Putamen (tissue), 1 donor: ENCODE data around the gene NFKB1.
"Not testable (repeated sequence)": the region's sequence is repeated elsewhere in the genome, so short reads cannot be mapped to it uniquely, and the experiment has no call there.

Experiments
- DNase-seq: peaks from one replicate; pipeline ENCODE4 v3.0.0-alpha.2; 2016; ENCODE audit warnings: low spot score

NFKB1 gene

GRCh38 chr4:102599886-102600285 lies 98.7 kb downstream of the NFKB1 start:
- no peak for DNase-seq

- DNase-seq, result no peak
Observed at GRCh38 chr4:102600689-102601088, 99.5 kb downstream of the NFKB1 start.

DNA sequence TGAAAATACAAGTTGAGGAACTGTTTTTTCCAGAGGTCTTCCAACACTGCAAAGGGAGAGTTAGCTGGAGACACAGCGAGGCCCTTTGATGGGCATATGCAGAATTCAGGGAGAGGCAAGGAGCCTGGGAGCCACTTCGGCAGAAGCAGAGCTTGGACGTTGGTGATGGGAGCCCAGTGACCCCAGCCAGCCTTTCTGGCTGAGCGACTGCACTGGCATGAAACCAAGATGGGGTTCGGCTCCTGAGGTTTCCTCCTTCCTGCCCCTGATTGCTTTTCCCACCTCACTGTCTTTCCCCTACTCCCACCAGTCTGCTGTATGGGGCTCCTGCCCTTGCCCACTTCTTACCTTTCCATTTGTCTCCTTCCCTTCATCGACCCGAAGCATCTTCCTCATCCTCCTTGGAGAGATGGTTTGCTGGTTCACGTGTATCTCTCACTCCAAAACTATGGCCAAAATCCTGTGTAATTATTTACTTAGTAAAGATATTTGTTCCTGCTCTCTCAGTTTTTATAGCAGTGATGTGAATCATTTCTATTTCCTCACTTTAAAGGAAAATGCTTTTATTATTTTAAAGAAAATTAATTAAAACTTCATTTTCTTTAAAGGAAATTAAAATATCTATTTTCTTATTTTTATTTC lies 100.5 kb downstream of the NFKB1 start:
- no peak for DNase-seq

GRCh38 chr4:102604222-102604940 lies 103.2 kb downstream of the NFKB1 start:
- DNase-seq, result no peak

DNA sequence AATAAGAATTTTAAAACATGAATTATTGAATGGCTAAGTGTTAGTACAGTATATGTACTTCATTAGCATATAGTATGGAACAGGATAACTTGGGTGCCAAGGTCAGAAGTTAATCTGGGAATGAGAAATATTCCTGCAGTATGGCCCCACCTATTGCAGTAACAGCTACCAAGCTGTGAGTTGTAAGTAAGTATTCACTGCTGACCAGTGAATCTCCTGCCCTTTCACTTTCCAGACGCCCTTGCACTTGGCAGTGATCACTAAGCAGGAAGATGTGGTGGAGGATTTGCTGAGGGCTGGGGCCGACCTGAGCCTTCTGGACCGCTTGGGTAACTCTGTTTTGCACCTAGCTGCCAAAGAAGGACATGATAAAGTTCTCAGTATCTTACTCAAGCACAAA lies 105.1 kb downstream of the NFKB1 start:
- no peak for DNase-seq

DNA sequence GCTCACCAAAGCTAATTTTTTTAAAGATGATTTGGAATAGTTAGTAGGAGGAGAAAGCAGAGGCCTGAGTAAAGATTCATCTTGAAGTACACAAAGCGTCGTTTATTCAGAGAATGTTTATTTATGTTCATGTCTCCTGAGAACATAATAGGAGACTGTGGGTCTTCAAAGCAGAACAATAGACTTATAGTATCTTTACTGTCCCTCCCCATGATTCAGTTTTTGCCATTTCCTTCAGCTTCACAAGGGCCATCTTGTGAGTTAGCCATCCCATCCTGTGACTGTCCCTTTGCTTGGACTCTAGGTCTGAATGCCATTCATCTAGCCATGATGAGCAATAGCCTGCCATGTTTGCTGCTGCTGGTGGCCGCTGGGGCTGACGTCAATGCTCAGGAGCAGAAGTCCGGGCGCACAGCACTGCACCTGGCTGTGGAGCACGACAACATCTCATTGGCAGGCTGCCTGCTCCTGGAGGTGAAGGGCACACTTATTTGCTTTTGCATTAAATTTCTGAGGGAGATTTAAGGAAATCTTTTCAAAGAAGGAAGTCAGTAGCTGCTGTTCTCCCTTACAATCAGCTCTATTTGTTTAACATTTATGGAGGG lies 105.8 kb downstream of the NFKB1 start:
- DNase-seq, result peak; percentile 37

DNA sequence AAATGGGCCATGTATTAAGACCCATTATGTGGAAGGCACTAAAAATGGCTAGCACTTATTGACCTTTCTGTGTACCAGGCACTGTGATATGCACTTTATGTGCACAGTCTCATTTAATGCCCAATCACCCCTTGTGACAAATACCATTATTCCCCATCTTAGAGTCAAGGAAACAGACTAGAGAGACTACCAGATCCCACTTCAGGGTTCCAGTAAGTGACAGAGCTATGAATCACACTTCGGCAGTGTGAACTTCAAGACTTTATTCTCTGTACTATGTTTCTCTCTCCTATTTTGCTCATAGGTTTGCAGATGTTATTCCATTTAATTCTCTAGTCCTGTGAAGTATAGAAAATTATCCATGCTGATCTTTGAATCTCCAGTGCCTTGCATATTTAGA lies 107.0 kb downstream of the NFKB1 start:
- DNase-seq, result no peak

GRCh38 chr4:102610007-102610406 lies 108.8 kb downstream of the NFKB1 start:
- DNase-seq, result no peak

- no peak for DNase-seq
Observed at GRCh38 chr4:102610476-102610875, 109.3 kb downstream of the NFKB1 start.

DNA sequence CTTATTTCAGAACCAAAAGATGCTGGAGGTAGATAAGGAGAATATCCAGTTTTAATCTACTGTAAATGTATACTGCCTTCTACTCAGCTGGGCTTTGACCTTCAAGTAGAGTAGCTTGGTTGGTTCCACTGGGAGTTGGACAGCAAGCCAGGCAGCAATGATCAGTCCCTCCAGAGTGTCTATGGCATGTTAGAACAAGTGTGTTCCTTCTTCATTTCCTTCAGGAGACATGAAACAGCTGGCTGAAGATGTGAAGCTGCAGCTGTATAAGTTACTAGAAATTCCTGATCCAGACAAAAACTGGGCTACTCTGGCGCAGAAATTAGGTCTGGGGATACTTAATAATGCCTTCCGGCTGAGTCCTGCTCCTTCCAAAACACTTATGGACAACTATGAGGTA lies 111.1 kb downstream of the NFKB1 start:
- no peak for DNase-seq

DNA sequence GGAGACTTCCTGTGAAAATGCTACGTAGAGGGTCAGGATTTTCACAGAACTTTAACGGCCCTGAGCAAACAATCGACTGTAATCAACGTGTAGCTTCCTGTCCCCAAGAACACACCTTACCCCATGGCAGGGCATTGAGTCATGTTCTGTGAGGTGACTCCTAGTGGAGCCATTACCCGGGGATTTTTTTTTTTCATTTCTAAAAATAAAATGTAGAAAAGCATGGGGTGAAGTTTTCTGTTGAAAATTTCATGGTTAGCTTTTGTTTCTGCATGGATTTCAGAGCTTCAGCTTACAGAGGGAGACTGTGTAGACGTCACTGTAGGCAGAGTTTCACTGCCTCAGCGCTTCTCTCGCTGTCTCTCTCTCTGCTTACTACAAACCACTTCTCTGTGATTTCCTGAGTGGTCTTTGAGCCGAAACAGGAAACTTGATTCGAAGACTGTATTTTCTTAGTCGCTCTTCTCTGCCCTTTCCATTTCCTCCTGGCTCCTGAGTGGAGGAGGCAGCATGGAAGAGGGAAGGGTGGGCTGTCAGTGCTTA lies 111.7 kb downstream of the NFKB1 start:
- no peak for DNase-seq

DNA sequence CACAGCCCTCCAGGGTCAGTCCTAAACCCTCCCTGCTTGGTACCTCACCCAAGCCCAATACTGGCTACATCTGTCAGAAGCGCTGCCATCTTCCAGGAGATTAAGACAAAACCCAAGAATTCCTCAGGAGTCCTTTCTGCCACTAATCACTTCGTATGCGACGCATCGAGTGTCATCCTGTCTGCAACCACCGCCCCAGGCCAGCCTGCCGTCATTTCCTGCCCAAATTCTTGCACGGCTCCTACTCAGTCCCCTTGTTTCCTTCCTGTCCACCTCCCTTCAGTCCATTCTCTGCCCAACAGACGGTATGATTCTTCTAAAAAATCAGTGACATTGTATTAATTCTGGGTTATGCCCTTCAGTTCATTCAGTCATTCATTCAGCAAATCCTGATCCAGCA lies 113.6 kb downstream of the NFKB1 start:
- no peak for DNase-seq

DNA sequence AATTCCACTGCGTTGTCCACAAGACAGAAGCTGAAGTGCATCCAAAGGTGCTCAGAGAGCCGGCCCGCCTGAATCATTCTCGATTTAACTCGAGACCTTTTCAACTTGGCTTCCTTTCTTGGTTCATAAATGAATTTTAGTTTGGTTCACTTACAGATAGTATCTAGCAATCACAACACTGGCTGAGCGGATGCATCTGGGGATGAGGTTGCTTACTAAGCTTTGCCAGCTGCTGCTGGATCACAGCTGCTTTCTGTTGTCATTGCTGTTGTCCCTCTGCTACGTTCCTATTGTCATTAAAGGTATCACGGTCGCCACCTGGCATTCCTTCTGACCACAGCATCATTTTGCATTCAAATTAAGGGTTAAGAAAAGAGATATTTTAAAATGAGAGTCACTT lies 115.5 kb downstream of the NFKB1 start:
- DNase-seq, result no peak

- not testable (repeated sequence) for DNase-seq
Observed at GRCh38 chr4:102619021-102619420, 117.9 kb downstream of the NFKB1 start.

GRCh38 chr4:102619776-102620631 lies 118.8 kb downstream of the NFKB1 start:
- DNase-seq, result not testable (repeated sequence)

DNA sequence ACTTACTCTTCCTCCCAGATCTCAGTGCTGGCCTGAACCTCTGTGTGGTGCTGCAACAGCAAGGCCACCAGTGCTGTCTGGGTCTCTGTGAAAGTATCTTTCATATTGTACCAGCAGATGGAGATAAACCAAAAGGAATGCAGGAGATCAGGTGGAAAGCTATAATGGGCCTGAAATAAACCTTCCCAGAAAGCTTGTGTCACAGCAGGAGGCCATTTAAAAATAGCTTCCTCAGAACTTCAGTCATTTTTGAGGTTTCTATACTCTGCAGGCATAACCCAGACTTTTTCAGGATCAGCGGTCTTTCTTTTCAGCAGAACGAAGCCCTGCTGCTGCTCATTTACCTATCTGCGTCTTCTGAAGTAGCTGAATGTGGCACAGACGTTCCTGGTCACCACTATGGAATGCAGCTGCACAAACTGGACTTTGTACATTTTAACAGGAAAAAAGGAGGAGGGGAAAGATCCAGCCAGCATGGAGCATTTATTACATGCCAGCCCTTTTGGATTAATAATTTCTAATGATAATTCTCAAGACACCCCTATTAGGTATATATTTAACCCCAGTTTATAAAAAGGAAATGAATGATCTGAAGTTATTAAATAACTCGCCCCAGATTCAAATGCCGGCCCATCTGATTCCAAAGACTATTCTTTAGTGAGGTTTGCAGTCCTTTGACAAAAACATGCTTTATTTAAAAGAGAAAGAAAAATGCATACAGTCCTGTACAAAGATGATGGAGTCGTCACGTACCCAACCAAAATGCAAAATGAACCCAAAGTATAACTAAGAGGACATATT lies 119.7 kb downstream of the NFKB1 start:
- peak; percentile 59 for DNase-seq

- no peak for DNase-seq
Observed at GRCh38 chr4:102623622-102624021, 122.5 kb downstream of the NFKB1 start.

DNA sequence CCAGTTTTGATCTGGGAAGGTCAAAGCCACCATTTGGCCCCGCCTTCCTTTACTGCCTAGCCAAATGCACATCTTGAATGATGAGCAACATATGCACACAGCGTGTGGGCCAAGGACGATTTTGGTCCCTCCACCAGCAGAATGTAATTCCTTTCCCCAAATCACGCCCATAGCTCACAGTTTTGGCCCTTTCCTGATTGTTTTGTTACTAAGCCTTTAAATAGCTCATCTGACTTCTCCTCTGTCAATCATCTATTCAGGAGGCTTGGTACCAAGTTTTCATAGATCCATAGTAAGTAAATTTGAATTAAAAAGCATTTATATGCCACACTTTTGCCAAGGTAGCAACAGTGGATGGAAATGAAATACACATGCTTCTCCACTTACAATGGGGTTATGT lies 123.3 kb downstream of the NFKB1 start:
- DNase-seq, result no peak

DNA sequence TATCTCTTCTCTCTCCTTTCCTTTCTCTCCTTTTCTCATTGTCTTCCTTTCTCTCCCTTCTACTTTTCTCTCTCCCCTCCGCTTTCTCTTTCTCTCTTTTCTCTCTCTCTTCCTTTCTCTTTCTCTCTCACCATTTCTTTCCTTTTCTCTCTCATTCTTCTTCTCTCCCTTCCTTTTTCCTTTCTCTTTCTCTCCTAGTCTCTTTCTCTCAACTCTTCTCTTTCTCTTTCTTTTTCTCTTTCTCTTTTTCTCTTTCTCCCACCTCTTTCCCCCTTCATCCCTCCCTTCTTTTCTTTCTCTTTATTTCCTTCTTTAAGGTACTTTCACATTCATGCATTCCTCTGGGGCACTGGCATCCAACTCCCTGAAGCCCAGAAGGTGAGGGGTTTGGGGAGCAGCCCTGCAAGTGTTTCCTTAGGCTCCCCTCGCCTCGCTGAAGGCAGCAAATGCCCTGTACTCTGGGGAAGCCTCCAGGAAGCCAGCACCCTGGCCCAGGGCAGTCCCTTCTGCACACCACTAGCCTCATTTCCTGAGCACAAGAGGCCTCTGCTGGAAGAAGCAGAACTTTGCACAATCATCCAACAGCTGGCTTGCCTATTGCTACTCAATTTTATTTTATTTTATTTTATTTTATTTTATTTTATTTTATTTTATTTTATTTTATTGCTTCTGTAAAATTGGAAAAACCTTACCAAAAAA lies 124.2 kb downstream of the NFKB1 start:
- no peak for DNase-seq

GRCh38 chr4:102627831-102628523 lies 126.8 kb downstream of the NFKB1 start:
- no peak for DNase-seq
